IMR-90 (cell line): ENCODE results near the gene PCNX2.

Experiments used
- CEBPB ChIP-seq: IDR thresholded peaks from 2 replicates; pipeline ENCODE4 v1.6.1; 2012; ENCODE audit warnings: low read depth, low read length, improper control_type of control experiment
- MXI1 ChIP-seq: IDR thresholded peaks from 2 replicates; pipeline ENCODE4 v1.6.1; 2012; ENCODE audit warnings: low read depth, mild to moderate bottlenecking, low read length, moderate library complexity, borderline replicate concordance
- POLR2A ChIP-seq: IDR thresholded peaks from 2 replicates; pipeline ENCODE4 v1.6.1; 2012; ENCODE audit warnings: mild to moderate bottlenecking, low read depth, low read length
- RAD21 ChIP-seq: IDR thresholded peaks from 2 replicates; pipeline ENCODE4 v1.6.1; 2012; ENCODE audit warnings: low read length, improper control_type of control experiment
- TF ChIP-seq, protein P1 (sequence below): conservative IDR thresholded peaks from 2 replicates; pipeline ENCODE4 v1.5.1; 2012; ENCODE audit warnings: mild to moderate bottlenecking, low read depth, low read length, improper control_type of control experiment
- TF ChIP-seq, protein P2 (sequence below): fragments of 150-350 bp; IDR thresholded peaks from 2 replicates; pipeline ENCODE4 v1.6.1; 2017; ENCODE audit warnings: mild to moderate bottlenecking, antibody characterized with exemption, low read length, low read depth

DNA sequence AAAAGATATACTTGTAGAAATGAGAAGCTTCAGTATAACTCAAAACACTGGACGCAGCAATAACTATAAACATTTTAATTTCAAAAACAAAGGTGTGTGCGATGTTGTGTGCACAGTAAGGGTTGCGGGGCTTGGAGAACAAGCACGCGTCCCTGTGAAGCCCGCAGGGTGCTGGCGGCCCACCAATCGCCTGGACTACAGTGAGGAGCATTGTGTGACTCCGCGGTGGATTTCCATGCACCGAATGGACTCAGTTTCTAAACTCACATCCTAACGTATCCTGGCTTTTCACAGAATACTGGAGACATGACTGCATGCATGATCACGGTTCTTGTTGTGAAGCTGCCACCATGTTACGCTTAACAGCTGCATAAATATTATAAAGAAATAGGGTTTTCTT lies 312.1 kb downstream of the PCNX2 start:
- no peak for TF ChIP-seq RAD21
- TF ChIP-seq, protein P1, sequence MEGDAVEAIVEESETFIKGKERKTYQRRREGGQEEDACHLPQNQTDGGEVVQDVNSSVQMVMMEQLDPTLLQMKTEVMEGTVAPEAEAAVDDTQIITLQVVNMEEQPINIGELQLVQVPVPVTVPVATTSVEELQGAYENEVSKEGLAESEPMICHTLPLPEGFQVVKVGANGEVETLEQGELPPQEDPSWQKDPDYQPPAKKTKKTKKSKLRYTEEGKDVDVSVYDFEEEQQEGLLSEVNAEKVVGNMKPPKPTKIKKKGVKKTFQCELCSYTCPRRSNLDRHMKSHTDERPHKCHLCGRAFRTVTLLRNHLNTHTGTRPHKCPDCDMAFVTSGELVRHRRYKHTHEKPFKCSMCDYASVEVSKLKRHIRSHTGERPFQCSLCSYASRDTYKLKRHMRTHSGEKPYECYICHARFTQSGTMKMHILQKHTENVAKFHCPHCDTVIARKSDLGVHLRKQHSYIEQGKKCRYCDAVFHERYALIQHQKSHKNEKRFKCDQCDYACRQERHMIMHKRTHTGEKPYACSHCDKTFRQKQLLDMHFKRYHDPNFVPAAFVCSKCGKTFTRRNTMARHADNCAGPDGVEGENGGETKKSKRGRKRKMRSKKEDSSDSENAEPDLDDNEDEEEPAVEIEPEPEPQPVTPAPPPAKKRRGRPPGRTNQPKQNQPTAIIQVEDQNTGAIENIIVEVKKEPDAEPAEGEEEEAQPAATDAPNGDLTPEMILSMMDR = no peak
- no peak for TF ChIP-seq POLR2A
- TF ChIP-seq, protein P2, sequence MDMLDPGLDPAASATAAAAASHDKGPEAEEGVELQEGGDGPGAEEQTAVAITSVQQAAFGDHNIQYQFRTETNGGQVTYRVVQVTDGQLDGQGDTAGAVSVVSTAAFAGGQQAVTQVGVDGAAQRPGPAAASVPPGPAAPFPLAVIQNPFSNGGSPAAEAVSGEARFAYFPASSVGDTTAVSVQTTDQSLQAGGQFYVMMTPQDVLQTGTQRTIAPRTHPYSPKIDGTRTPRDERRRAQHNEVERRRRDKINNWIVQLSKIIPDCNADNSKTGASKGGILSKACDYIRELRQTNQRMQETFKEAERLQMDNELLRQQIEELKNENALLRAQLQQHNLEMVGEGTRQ = no peak
- no peak for TF ChIP-seq MXI1
- no peak for TF ChIP-seq CEBPB
